K562 (cell line): ENCODE measurements around the gene NEUROG1. TPM values are rescaled to one million over a fixed set of nuclear protein-coding genes. Genes with fewer than 3 reads are reported as not detected.

Experiments
- ATAC-seq: fragments of 200-7000 bp; cut with Tn5 transposase; 3 replicates; pipeline ENCODE4 v1.9.1; 2020; ENCODE audit warnings: moderate library complexity
- BruUV-seq: library from RNA; stranded (reverse); fragments of 400-500 nt; replicated peaks from 2 replicates; lab custom pipeline; 2021; lab: Mats Ljungman, UMichigan
- CTCF ChIA-PET: fragments of 300-600 bp; formaldehyde crosslinking; extraction: SDS; loops from one replicate; lab custom pipeline; 2021; ENCODE audit warnings: low intra/inter-chr PET ratio; lab: Yijun Ruan, JAX
- POLR2A ChIA-PET: fragments of 300-600, 350-650 bp; sonication (Branson Sonifier 250); formaldehyde crosslinking; extraction: SDS; loops from one replicate; lab custom pipeline; 2021; ENCODE audit warnings: antibody characterized with exemption, inconsistent platforms; lab: Yijun Ruan, JAX
- DNase-seq, 4 experiments: peaks; one replicate each; pipeline versions ENCODE4 v3.0.0 to v3.0.0-alpha.2; 2011 to 2018; ENCODE audit warnings: low spot score in 3 of 4, mixed read lengths in 3 of 4; ENCODE audit errors: extremely low read depth in 1 of 4
- FAIRE-seq: peaks from 2 replicates; lab custom pipeline; 2011; peaks lifted over from hg19 to GRCh38; lab: Jason Lieb, UNC
- H2AFZ ChIP-seq: 2 replicates; pipeline ENCODE4 v1.6.0; 2011; ENCODE audit warnings: low read depth, low read length, control low read depth, inconsistent platforms
- H3K27ac ChIP-seq: fragments of 200-600 bp; 3 replicates; pipeline ENCODE4 v1.8.0; 2011; ENCODE audit warnings: low read depth, mild to moderate bottlenecking, control low read depth, inconsistent platforms, low read length, moderate library complexity, mixed read lengths; ENCODE audit errors: extremely low read depth
- H3K27me3 ChIP-seq, 2 experiments: fragments of 300-600 bp in 1 of 2; 2 replicates in 1 of 2; 3 replicates in 1 of 2; pipeline versions ENCODE4 v1.6.0 to v1.8.0; 2011; ENCODE audit warnings: inconsistent platforms in 2 of 2, low read length in 2 of 2, mild to moderate bottlenecking in 1 of 2, mixed read lengths in 1 of 2, moderate library complexity in 1 of 2; ENCODE audit not compliant: control insufficient read depth in 2 of 2, insufficient read depth in 2 of 2
- H3K36me3 ChIP-seq: fragments of 300-600 bp; 3 replicates; pipeline ENCODE4 v1.8.0; 2011; ENCODE audit warnings: mild to moderate bottlenecking, low read length, inconsistent platforms; ENCODE audit not compliant: control insufficient read depth, insufficient read depth
- H3K4me1 ChIP-seq, 2 experiments: fragments of 200-600 bp in 1 of 2; replicated peaks in 1 of 2; 2 replicates in 1 of 2; 3 replicates in 1 of 2; pipeline versions ENCODE4 v1.5.1 to v1.8.0; 2011; ENCODE audit warnings: inconsistent platforms in 2 of 2, low read length in 2 of 2, mild to moderate bottlenecking in 1 of 2, mixed read lengths in 1 of 2, moderate library complexity in 1 of 2; ENCODE audit not compliant: control insufficient read depth in 2 of 2, insufficient read depth in 2 of 2
- H3K4me2 ChIP-seq: 2 replicates; pipeline ENCODE4 v1.6.1; 2011; ENCODE audit warnings: low read length, control low read depth, inconsistent platforms, mixed read lengths; ENCODE audit not compliant: insufficient read depth
- H3K4me3 ChIP-seq: fragments of 200-600 bp; sonication (generic), shearing (Covaris generic); 2 replicates; pipeline ENCODE4 v1.5.1; 2016; ENCODE audit warnings: control low read depth, inconsistent platforms
- H3K79me2 ChIP-seq: fragments of 200-600 bp; 3 replicates; pipeline ENCODE4 v1.8.0; 2011; ENCODE audit warnings: low read length, inconsistent platforms; ENCODE audit not compliant: control insufficient read depth, insufficient read depth
- H3K9ac ChIP-seq, 2 experiments: 2 replicates each; pipeline versions ENCODE4 v1.6.0 to v1.6.1; 2011; ENCODE audit warnings: low read depth in 2 of 2, low read length in 2 of 2, control low read depth in 1 of 2, inconsistent platforms in 1 of 2, mild to moderate bottlenecking in 1 of 2, mixed read lengths in 1 of 2; ENCODE audit not compliant: insufficient read depth in 1 of 2
- H3K9me1 ChIP-seq: one replicate; pipeline ENCODE4 v1.6.0; 2011; ENCODE audit warnings: inconsistent platforms, mild to moderate bottlenecking, low read length, moderate library complexity; ENCODE audit not compliant: control insufficient read depth, insufficient read depth
- H3K9me3 ChIP-seq: replicated peaks from 2 replicates; pipeline ENCODE4 v1.5.1; 2011; ENCODE audit warnings: low read depth, low read length, inconsistent platforms; ENCODE audit not compliant: control insufficient read depth, insufficient read depth
- H4K20me1 ChIP-seq: replicated peaks from 2 replicates; pipeline ENCODE4 v1.6.1; 2011; ENCODE audit warnings: low read length, inconsistent platforms, mixed read lengths; ENCODE audit not compliant: control insufficient read depth, insufficient read depth
- ATF2 ChIP-seq: sonication (generic); formaldehyde crosslinking; IDR thresholded peaks from 2 replicates; pipeline ENCODE4 v1.8.1; 2022; ENCODE audit warnings: missing genetic modification reagents
- CHD1 ChIP-seq: fragments of 200-600 bp; sonication (generic); IDR thresholded peaks from one replicate; pipeline ENCODE4 v1.6.1; 2012; ENCODE audit warnings: mild to moderate bottlenecking, moderate library complexity, low read length, inconsistent platforms
- DMBX1 ChIP-seq: fragments of 250-450 bp; sonication (Bioruptor Pico); IDR thresholded peaks from 2 replicates; pipeline ENCODE4 v1.8.0; 2022; ENCODE audit warnings: inconsistent platforms, mild to moderate bottlenecking, moderate library complexity, borderline replicate concordance
- GABPA ChIP-seq: fragments of 200-800 bp; sonication (Bioruptor generic); conservative IDR thresholded peaks from 2 replicates; pipeline ENCODE4 v1.6.1; 2016; ENCODE audit warnings: low read depth, missing genetic modification characterization, missing compliant biosample characterization
- GTF3C2 ChIP-seq: IDR thresholded peaks from 3 replicates; pipeline ENCODE4 v1.6.1; 2011; ENCODE audit warnings: borderline replicate concordance, mild to moderate bottlenecking, moderate library complexity; ENCODE audit not compliant: insufficient read length; ENCODE audit errors: extremely low read depth
- NCOR1 ChIP-seq: fragments of 450-650 bp; IDR thresholded peaks from 2 replicates; pipeline ENCODE4 v1.6.1; 2016; ENCODE audit warnings: mild to moderate bottlenecking, moderate library complexity
- NFIX ChIP-seq: fragments of 250-450 bp; sonication (Bioruptor Pico); IDR thresholded peaks from 2 replicates; pipeline ENCODE4 v1.4.0; 2020; ENCODE audit warnings: low read depth, mild to moderate bottlenecking, moderate library complexity
- RAD51 ChIP-seq: fragments of 450-650 bp; IDR thresholded peaks from 2 replicates; pipeline ENCODE4 v1.7.1; 2016; ENCODE audit warnings: low read depth, mild to moderate bottlenecking, borderline replicate concordance
- SREBF2 ChIP-seq: sonication (generic); formaldehyde crosslinking; IDR thresholded peaks from 2 replicates; pipeline ENCODE4 v1.4.0; 2020; ENCODE audit warnings: mild to moderate bottlenecking, missing genetic modification reagents
- ZBTB11 ChIP-seq, 3 experiments: fragments of 200-800 bp in 1 of 3; fragments of 250-450 bp in 1 of 3; fragments of 450-650 bp in 1 of 3; sonication (Bioruptor Pico) in 1 of 3; sonication (Bioruptor generic) in 1 of 3; formaldehyde crosslinking in 1 of 3; IDR thresholded peaks; 2 replicates each; pipeline versions ENCODE4 v1.6.1 to v1.8.0; 2016 to 2022; ENCODE audit warnings: mild to moderate bottlenecking in 2 of 3, missing genetic modification characterization in 2 of 3, missing compliant biosample characterization in 1 of 3, moderate library complexity in 1 of 3
- ZNF311 ChIP-seq: fragments of 250-450 bp; sonication (Bioruptor Pico); IDR thresholded peaks from 2 replicates; pipeline ENCODE4 v1.4.0; 2020; ENCODE audit warnings: mild to moderate bottlenecking, moderate library complexity
- WGBS: fragments of 100-300 bp; shearing (Covaris generic); methylation state at CpG from one replicate; pipeline ENCODE4 v1.1.6; 2016; ENCODE audit warnings: low coverage, mixed read lengths; ENCODE audit not compliant: insufficient coverage; ENCODE audit errors: missing lambda C conversion rate; 5-methylcytosine and 5-hydroxymethylcytosine counted together
- in situ Hi-C: fragments of 300-500 bp; cut with MboI; formaldehyde crosslinking; loops from 4 replicates; pipeline ENCODE4 v1.15.0; 2018; ENCODE audit warnings: inconsistent platforms, mixed read lengths
- intact Hi-C: fragments of 100-400 bp; cut with micrococcal nuclease; formaldehyde crosslinking; loops from 2 replicates; pipeline ENCODE4 v1.14.2; 2022
- polyA plus RNA-seq, 8 experiments: library from polyadenylated mRNA; depleted of rRNA in 4 of 8; stranded (reverse) in 5 of 8; unstranded in 3 of 8; fragments of >200 nt; fragmentation: Nextera tagmentation in 2 of 8; fragmentation: Illumina TruSeq in 1 of 8; extraction: Ambion mirVana in 2 of 8; extraction: Trizol in 1 of 8; gene quantifications; 2 replicates each; pipeline versions ENCODE4 v1.2.1 to v1.2.3, GENCODE V29; 2011 to 2014; ENCODE audit warnings: inconsistent platforms in 1 of 8, missing spikeins in 1 of 8
- total RNA-seq, 7 experiments: library from RNA; depleted of rRNA in 6 of 7; stranded (reverse); fragments of >200 nt in 6 of 7; fragmentation: Illumina TruSeq in 2 of 7; extraction: Trizol in 2 of 7; gene quantifications; 2 replicates each; pipeline versions ENCODE4 v1.2.1 to v1.2.3, GENCODE V29; 2011 to 2021; ENCODE audit warnings: low replicate concordance in 1 of 7

The NEUROG1 gene
- total and polyA plus RNA-seq, 9 of the 15 experiments (the other 6 are each of a cell fraction or from before 2014, with no cell fraction given): not detected

GRCh38 chr5:135491552-135492318, 44.0 kb downstream of the NEUROG1 start (continued):
- no peak for TF ChIP-seq NFIX (CRISPR knock-in tag)
- TF ChIP-seq NCOR1: peak; percentile 21; the same call in 1 of the 2 replicates
- TF ChIP-seq GTF3C2: no peak
- TF ChIP-seq RAD51: no peak
- TF ChIP-seq ZNF311: no peak
- no peak for TF ChIP-seq DMBX1 (CRISPR knock-in tag)
- TF ChIP-seq, all 486 proteins: peak for 26

- Histone ChIP-seq H3K27me3 (peaks cover 0 to 4% of the 10 kb centered on the region in 2 experiments; a peak in 1 of 5 replicates), H4K20me1 (peaks cover 10% of the 10 kb centered on the region), H3K4me1 (peaks cover 8 to 34% of the 10 kb centered on the region in 2 experiments; a peak in 4 of 5 replicates), H3K9me1 (no peaks in the 10 kb centered on the region), H3K9me3 (no peaks in the 10 kb centered on the region), H3K36me3 (no peaks in the 10 kb centered on the region), H3K4me2 (no peak overlapping the region), H3K27ac (no peak overlapping the region), H3K9ac (no peak overlapping the region), H3K4me3 (no peak overlapping the region)
- ChIA-PET POLR2A (interaction anchor here (0.5 to 0.9 kb wide), 4 partner anchors 9 to 20 kb away, joined by 3 to 4 read pairs (median 3); no protein-coding TSS in a partner anchor), CTCF (no interaction called here)
- BruUV-seq: no TSS peak
- FAIRE-seq (no peak), DNase-seq (no peak), ATAC-seq (no peak)
- WGBS: 39% methylated on average over 12 of the region's 14 CpGs
- intact Hi-C loops: no loop called here
- in situ Hi-C loops: no loop called here
- TF ChIP-seq CHD1 (no peak), ZBTB11 (CRISPR knock-in tag; IDR thresholded peaks at IDR 0.05) (peak in 1 of 3 experiments; percentile 38; a peak in 1 of 6 replicates), SREBF2 (CRISPR knock-in tag) (no peak), ATF2 (CRISPR knock-in tag) (no peak), GABPA (tag) (peak; percentile 33; the same call in 1 of the 2 replicates)
- TF ChIP-seq, all 486 proteins: peak for 2
- Histone ChIP-seq H2AFZ (no peak overlapping the region), H3K79me2 (no peaks in the 10 kb centered on the region)
Observed at GRCh38 chr5:135491038-135491551, 44.7 kb downstream of the NEUROG1 start.
